Measurements from ENCODE around the gene PDSS2.

Gene PDSS2

DNA sequence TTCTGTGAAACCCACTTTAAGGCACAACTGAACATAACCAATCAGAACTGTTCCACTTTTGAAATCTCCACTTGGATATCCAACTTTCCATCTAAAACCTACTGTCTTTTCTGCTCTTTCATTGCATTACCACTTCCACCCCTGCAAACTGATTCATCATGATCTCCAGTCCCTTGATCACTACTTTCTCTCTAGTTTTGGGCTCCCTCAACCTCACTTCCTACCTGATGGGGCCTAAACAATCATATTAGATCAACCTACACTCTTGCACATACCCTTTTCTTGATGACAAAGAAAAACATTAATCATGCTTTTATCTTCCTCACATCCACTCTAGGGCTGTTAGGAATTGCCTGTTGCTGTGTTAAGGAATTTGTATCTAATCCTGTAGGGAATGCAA, 137.6 kb downstream of the PDSS2 start:
- H3K27me3 ChIP-seq, result no peaks in the 10 kb centered on the region
- no peaks in the 10 kb centered on the region for H3K36me3 ChIP-seq
- no peak overlapping the region for H3K4me3 ChIP-seq (ENCODE audit: low read depth in 1 of 2, low read length in 1 of 2)
- no peak overlapping the region for H3K27ac ChIP-seq
- no peak for TF ChIP-seq CTCF (IDR thresholded peaks at IDR 0.05)
- H3K4me1 ChIP-seq (ENCODE audit: control insufficient read depth in 1 of 2, insufficient read depth in 1 of 2, low read depth in 1 of 2, low read length in 1 of 2), result peaks cover 0 to 12% of the 10 kb centered on the region in 2 experiments
- no peaks in the 10 kb centered on the region for H3K9me3 ChIP-seq

- H3K4me3 ChIP-seq (ENCODE audit: low read depth in 1 of 2, low read length in 1 of 2), result no peak overlapping the region
- no peaks in the 10 kb centered on the region for H3K27me3 ChIP-seq
- TF ChIP-seq CTCF (IDR thresholded peaks at IDR 0.05), result no peak
- H3K4me1 ChIP-seq (ENCODE audit: control insufficient read depth in 1 of 2, insufficient read depth in 1 of 2, low read depth in 1 of 2, low read length in 1 of 2), result peaks cover 0 to 12% of the 10 kb centered on the region in 2 experiments
- H3K36me3 ChIP-seq, result no peaks in the 10 kb centered on the region
- no peaks in the 10 kb centered on the region for H3K9me3 ChIP-seq
- no peak overlapping the region for H3K27ac ChIP-seq
These were observed 139.3 kb downstream of the PDSS2 start for GRCh38 chr6:107319906-107320530.

DNA sequence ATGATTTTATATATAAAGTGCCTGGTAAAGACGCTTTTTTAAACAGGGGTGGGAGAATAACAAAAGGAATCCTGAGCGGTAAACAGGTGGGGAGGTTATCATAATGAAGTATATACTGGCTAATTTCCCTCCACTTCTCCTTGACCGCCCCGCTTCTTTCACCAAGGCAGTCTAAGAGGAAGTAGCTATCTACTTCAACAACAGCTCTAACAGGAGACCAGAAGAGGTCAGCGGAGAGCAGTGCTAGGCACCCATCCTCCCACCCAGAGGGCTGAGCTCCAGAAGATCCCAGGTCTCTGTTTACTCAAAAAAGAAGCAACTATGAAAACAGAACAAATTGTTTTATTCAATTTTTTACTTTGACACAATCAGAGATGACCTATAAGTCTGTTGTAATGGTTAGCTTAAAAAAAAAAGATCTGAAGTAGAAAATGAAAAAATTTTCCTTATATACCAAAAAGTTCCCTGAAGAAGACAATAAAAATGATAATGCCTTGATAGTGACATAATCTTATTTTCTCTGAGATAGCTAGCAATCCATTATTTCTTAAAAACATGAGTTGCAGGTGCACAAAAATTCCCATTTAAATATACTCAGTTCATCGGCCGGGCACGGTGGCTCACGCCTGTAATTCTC, 141.1 kb downstream of the PDSS2 start:
- no peak overlapping the region for H3K4me3 ChIP-seq (ENCODE audit: low read depth in 1 of 2, low read length in 1 of 2)
- no peak overlapping the region for H3K27ac ChIP-seq
- H3K27me3 ChIP-seq, result no peaks in the 10 kb centered on the region
- no peaks in the 10 kb centered on the region for H3K9me3 ChIP-seq
- TF ChIP-seq CTCF (IDR thresholded peaks at IDR 0.05), result no peak
- peaks cover 0 to 4% of the 10 kb centered on the region in 2 experiments for H3K4me1 ChIP-seq (ENCODE audit: control insufficient read depth in 1 of 2, insufficient read depth in 1 of 2, low read depth in 1 of 2, low read length in 1 of 2)
- H3K36me3 ChIP-seq, result no peaks in the 10 kb centered on the region

- Histone ChIP-seq H3K4me1 (ENCODE audit: control insufficient read depth in 1 of 2, insufficient read depth in 1 of 2, low read depth in 1 of 2, low read length in 1 of 2) (no peaks in the 10 kb centered on the region), H3K27me3 (no peaks in the 10 kb centered on the region), H3K27ac (no peak overlapping the region), H3K9me3 (no peaks in the 10 kb centered on the region), H3K4me3 (ENCODE audit: low read depth in 1 of 2, low read length in 1 of 2) (no peak overlapping the region), H3K36me3 (no peaks in the 10 kb centered on the region)
- no peak for TF ChIP-seq CTCF (IDR thresholded peaks at IDR 0.05)
These were observed 144.2 kb downstream of the PDSS2 start for GRCh38 chr6:107315114-107315513.

DNA sequence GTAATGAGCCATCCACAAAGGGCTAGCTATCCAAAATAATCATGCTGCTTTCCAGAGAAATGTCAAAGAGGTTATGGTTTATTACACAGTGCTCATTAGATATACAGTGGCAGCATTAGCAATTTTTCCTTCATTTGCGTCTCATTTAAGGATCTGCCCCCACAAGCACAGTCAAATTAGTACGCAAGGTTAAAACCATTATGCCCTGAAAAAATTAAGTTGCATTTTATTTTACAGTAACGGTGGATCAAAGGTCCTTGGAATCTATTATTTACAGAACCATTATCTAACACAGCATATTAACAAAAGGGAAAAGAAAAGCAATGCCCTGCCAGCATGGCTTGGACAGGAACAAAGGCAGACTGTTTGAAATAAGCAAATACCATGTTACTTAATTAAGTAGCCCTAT, 144.8 kb downstream of the PDSS2 start:
- no peak for TF ChIP-seq CTCF (IDR thresholded peaks at IDR 0.05)
- Histone ChIP-seq H3K9me3 (no peaks in the 10 kb centered on the region), H3K36me3 (no peaks in the 10 kb centered on the region)

More for the DNA sequence above, 144.8 kb downstream of the PDSS2 start:
- no peaks in the 10 kb centered on the region for H3K4me1 ChIP-seq (ENCODE audit: control insufficient read depth in 1 of 2, insufficient read depth in 1 of 2, low read depth in 1 of 2, low read length in 1 of 2)
- no peak overlapping the region for H3K4me3 ChIP-seq (ENCODE audit: low read depth in 1 of 2, low read length in 1 of 2)
- no peaks in the 10 kb centered on the region for H3K27me3 ChIP-seq
- H3K27ac ChIP-seq, result no peak overlapping the region

Measured in neutrophil (primary cell).